A549 (cell line): ENCODE measurements around the gene ZC3H7A. TPM values are rescaled to one million over a fixed set of nuclear protein-coding genes. Genes with fewer than 3 reads are reported as not detected.

ENCODE experiments used
- ATAC-seq, 2 experiments: fragments of 200-7000 bp in 1 of 2; fragments of >200 bp in 1 of 2; cut with Nextera tagmentation in 1 of 2; cut with Tn5 transposase in 1 of 2; 3 replicates each; pipeline versions ENCODE4 v1.8.0 to v1.9.1; 2018 to 2020; ENCODE audit warnings: mild to moderate bottlenecking in 1 of 2, moderate library complexity in 1 of 2
- CTCF ChIA-PET: fragments of 300-600 bp; sonication (Branson Sonifier 250); formaldehyde crosslinking; extraction: SDS; loops from one replicate; lab custom pipeline; 2021; ENCODE audit warnings: antibody characterized with exemption, inconsistent platforms; lab: Yijun Ruan, JAX
- POLR2A ChIA-PET: fragments of 350-600 bp; formaldehyde crosslinking; extraction: SDS; loops from one replicate; lab custom pipeline; 2021; ENCODE audit warnings: antibody characterized with exemption, inconsistent platforms; lab: Yijun Ruan, JAX
- DNase-seq, 2 experiments: peaks; one replicate each; pipeline versions ENCODE4 v3.0.0 to v3.0.0-alpha.2; 2011 to 2016; ENCODE audit warnings: low read depth in 1 of 2, low spot score in 1 of 2
- FAIRE-seq: peaks from 2 replicates; lab custom pipeline; 2011; peaks lifted over from hg19 to GRCh38; lab: Jason Lieb, UNC
- H3K27ac ChIP-seq, 2 experiments: fragments of >200 bp; sonication (Bioruptor Twin); formaldehyde crosslinking; 3 replicates each; pipeline ENCODE4 v1.5.1; 2016 to 2017
- H3K4me1 ChIP-seq: fragments of >200 bp; sonication (Bioruptor Twin); formaldehyde crosslinking; 3 replicates; pipeline ENCODE4 v1.6.1; 2016
- H3K4me2 ChIP-seq: fragments of >200 bp; sonication (Bioruptor Twin); formaldehyde crosslinking; 3 replicates; pipeline ENCODE4 v1.6.1; 2016
- H3K4me3 ChIP-seq: fragments of >200 bp; sonication (Bioruptor Twin); formaldehyde crosslinking; 3 replicates; pipeline ENCODE4 v1.5.1; 2016
- H3K9me3 ChIP-seq: fragments of >200 bp; sonication (Bioruptor Twin); formaldehyde crosslinking; 3 replicates; pipeline ENCODE4 v1.6.1; 2016
- ATOH8 ChIP-seq: fragments of 250-450 bp; sonication (Bioruptor Pico); IDR thresholded peaks from 2 replicates; pipeline ENCODE4 v1.5.0; 2020; ENCODE audit warnings: low read depth, mild to moderate bottlenecking, moderate library complexity
- BCL3 ChIP-seq: fragments of >200 bp; sonication (Bioruptor Twin); formaldehyde crosslinking; IDR thresholded peaks from 3 replicates; pipeline ENCODE4 v1.6.1; 2016
- CBX2 ChIP-seq: fragments of 200-600 bp; sonication (generic); IDR thresholded peaks from 2 replicates; pipeline ENCODE4 v1.6.1; 2016; ENCODE audit warnings: low read depth, mild to moderate bottlenecking, borderline replicate concordance
- CEBPB ChIP-seq, 2 experiments: fragments of >200 bp in 1 of 2; sonication (Bioruptor Twin) in 1 of 2; formaldehyde crosslinking in 1 of 2; IDR thresholded peaks; 2 replicates each; pipeline ENCODE4 v1.6.1; 2012 to 2016
- CHD2 ChIP-seq: fragments of 150-350 bp; IDR thresholded peaks from 2 replicates; pipeline ENCODE4 v1.6.1; 2014; ENCODE audit warnings: low read length; ENCODE audit not compliant: partially characterized antibody
- CHD4 ChIP-seq: fragments of 200-600 bp; sonication (generic); IDR thresholded peaks from 2 replicates; pipeline ENCODE4 v1.6.1; 2016; ENCODE audit warnings: antibody characterized with exemption, mild to moderate bottlenecking, borderline replicate concordance
- GATA3 ChIP-seq: IDR thresholded peaks from 2 replicates; pipeline ENCODE4 v1.6.1; 2012; ENCODE audit warnings: borderline replicate concordance
- HEYL ChIP-seq: fragments of 250-450 bp; sonication (Bioruptor Pico); IDR thresholded peaks from 2 replicates; pipeline ENCODE4 v1.8.0; 2021; ENCODE audit warnings: mild to moderate bottlenecking, moderate library complexity
- HMGXB4 ChIP-seq: fragments of 250-450 bp; sonication (Bioruptor Pico); IDR thresholded peaks from 2 replicates; pipeline ENCODE4 v1.5.0; 2021; ENCODE audit warnings: mild to moderate bottlenecking, moderate library complexity, borderline replicate concordance
- HOXB13 ChIP-seq: fragments of 250-450 bp; sonication (Bioruptor Pico); IDR thresholded peaks from 2 replicates; pipeline ENCODE4 v1.5.0; 2020; ENCODE audit warnings: low read depth, mild to moderate bottlenecking, moderate library complexity
- JUN ChIP-seq, 2 experiments: fragments of >200 bp; sonication (Bioruptor Twin); formaldehyde crosslinking; IDR thresholded peaks; 2 replicates in 1 of 2; 3 replicates in 1 of 2; pipeline ENCODE4 v1.6.1; 2016 to 2017
- JUNB ChIP-seq: fragments of >200 bp; sonication (Bioruptor Twin); formaldehyde crosslinking; IDR thresholded peaks from 2 replicates; pipeline ENCODE4 v1.6.1; 2016
- KDM1A ChIP-seq: fragments of 200-600 bp; sonication (generic); IDR thresholded peaks from 2 replicates; pipeline ENCODE4 v1.6.1; 2016; ENCODE audit warnings: low read depth, mild to moderate bottlenecking
- KDM5A ChIP-seq: fragments of 200-600 bp; sonication (generic); IDR thresholded peaks from 2 replicates; pipeline ENCODE4 v1.6.1; 2016; ENCODE audit warnings: antibody characterized with exemption, mild to moderate bottlenecking
- MAFK ChIP-seq: fragments of 450-650 bp; IDR thresholded peaks from 2 replicates; pipeline ENCODE4 v1.6.1; 2014; ENCODE audit not compliant: partially characterized antibody
- MYC ChIP-seq: IDR thresholded peaks from 2 replicates; pipeline ENCODE4 v1.6.1; 2012; ENCODE audit warnings: mild to moderate bottlenecking, inconsistent platforms, low read length, improper control_type of control experiment, borderline replicate concordance
- NFE2L2 ChIP-seq: fragments of 150-350 bp; conservative IDR thresholded peaks from 2 replicates; pipeline ENCODE4 v1.6.1; 2014; ENCODE audit warnings: low read length
- NR3C1 ChIP-seq: fragments of >200 bp; sonication (Bioruptor Twin); formaldehyde crosslinking; IDR thresholded peaks from 3 replicates; pipeline ENCODE4 v1.6.1; 2017
- POLR2A ChIP-seq: IDR thresholded peaks from 2 replicates; pipeline ENCODE4 v1.6.1; 2012; ENCODE audit warnings: mild to moderate bottlenecking, low read length
- RAD21 ChIP-seq, 2 experiments: fragments of >200 bp in 1 of 2; sonication (Bioruptor Twin) in 1 of 2; formaldehyde crosslinking in 1 of 2; IDR thresholded peaks in 1 of 2; conservative IDR thresholded peaks in 1 of 2; 2 replicates in 1 of 2; 3 replicates in 1 of 2; pipeline ENCODE4 v1.6.1; 2012 to 2018; ENCODE audit warnings: inconsistent platforms in 1 of 2
- RARB ChIP-seq: fragments of 250-450 bp; sonication (Bioruptor Pico); IDR thresholded peaks from 2 replicates; pipeline ENCODE4 v1.8.0; 2021; ENCODE audit warnings: mild to moderate bottlenecking, moderate library complexity
- RCOR1 ChIP-seq: fragments of 150-350 bp; IDR thresholded peaks from 2 replicates; pipeline ENCODE4 v1.6.1; 2014; ENCODE audit warnings: antibody characterized with exemption, low read length, low read depth
- RFX5 ChIP-seq: fragments of 450-650 bp; IDR thresholded peaks from 2 replicates; pipeline ENCODE4 v1.7.1; 2014; ENCODE audit warnings: antibody characterized with exemption, mild to moderate bottlenecking, moderate library complexity
- SMC3 ChIP-seq: fragments of >200 bp; sonication (Bioruptor Twin); formaldehyde crosslinking; IDR thresholded peaks from 3 replicates; pipeline ENCODE4 v1.6.1; 2018; ENCODE audit warnings: inconsistent platforms
- TFCP2L1 ChIP-seq: fragments of 250-450 bp; sonication (Bioruptor Pico); IDR thresholded peaks from 2 replicates; pipeline ENCODE4 v1.5.0; 2021; ENCODE audit warnings: mild to moderate bottlenecking
- ZNF302 ChIP-seq: fragments of 250-450 bp; sonication (Bioruptor Pico); IDR thresholded peaks from 2 replicates; pipeline ENCODE4 v1.9.0; 2021; ENCODE audit warnings: inconsistent platforms, mild to moderate bottlenecking, moderate library complexity
- ZSCAN20 ChIP-seq: fragments of 250-450 bp; sonication (Bioruptor Pico); IDR thresholded peaks from 2 replicates; pipeline ENCODE4 v1.8.0; 2022; ENCODE audit warnings: mild to moderate bottlenecking, moderate library complexity
- WGBS: methylation state at CpG from one replicate; pipeline ENCODE4 v1.1.6; 2017; ENCODE audit errors: missing lambda C conversion rate; 5-methylcytosine and 5-hydroxymethylcytosine counted together
- polyA plus RNA-seq, 4 experiments: library from polyadenylated mRNA; depleted of rRNA in 3 of 4; stranded (reverse); fragments of >200 nt; fragmentation: RNase III in 1 of 4; extraction: RNeasy Plus Mini Kit Qiagen cat#74134 plus additional on column Dnase treatment in 1 of 4; gene quantifications; 2 replicates in 3 of 4; 3 replicates in 1 of 4; pipeline ENCODE4 v1.2.3, GENCODE V29; 2011 to 2017
- TF ChIP-seq, protein P1 (sequence below): fragments of 200-600 bp; sonication (generic); IDR thresholded peaks from 2 replicates; pipeline ENCODE4 v1.6.1; 2016; ENCODE audit warnings: antibody characterized with exemption, mild to moderate bottlenecking, moderate library complexity
- TF ChIP-seq, protein P2 (sequence below): fragments of 450-650 bp; IDR thresholded peaks from 2 replicates; pipeline ENCODE4 v1.6.1; 2014; ENCODE audit warnings: antibody characterized with exemption
- TF ChIP-seq, protein P3 (sequence below): IDR thresholded peaks from 2 replicates; pipeline ENCODE4 v1.6.1; 2012

Gene ZC3H7A
- polyA plus RNA-seq, 2 of the 4 experiments (the other 2 are of a cell fraction): 33.8 to 41.5 TPM

GRCh38 chr16:11742536-11743307 lies 54.3 kb downstream of the ZC3H7A start, which contains the start of gene TXNDC11:
TXNDC11 (minus strand) TSS chr16:11742857; CDS start chr16:11742730, 127 bp downstream.
- peaks cover 33% of the 10 kb centered on the region for H3K4me1 ChIP-seq
- peak within 1 kb of the TSS; percentile 91 to 97 for H3K27ac ChIP-seq
- peak; percentile 94 to 95 for ATAC-seq
- FAIRE-seq: no peak
- peak within 1 kb of the TSS; percentile 87 for H3K4me3 ChIP-seq
- CTCF ChIA-PET: interaction anchor here (0.6 to 3.9 kb wide), 6 partner anchors 12 to 347 kb away, joined by 3 to 25 read pairs (median 4); partner anchors contain the start of gene ZC3H7A
- H3K9me3 ChIP-seq: no peaks in the 10 kb centered on the region
- H3K4me2 ChIP-seq: peak within 1 kb of the TSS; percentile 95
- POLR2A ChIA-PET: interaction anchor here (0.6 to 3.1 kb wide), 20 partner anchors 11 to 487 kb away, joined by 3 to 29 read pairs (median 4); partner anchors contain the start of genes LITAF, SOCS1 and ZC3H7A
- 3% methylated on average over 30 of the region's 96 CpGs for WGBS
- peak; percentile 85 to 99 for DNase-seq
- no peak for TF ChIP-seq CHD4
- TF ChIP-seq HMGXB4 (CRISPR knock-in tag): 0 out of 2 replicates have a peak, but pooled peaks have one; percentile 27
- TF ChIP-seq CEBPB (IDR thresholded peaks at IDR 0.05): no peak
- no peak for TF ChIP-seq RARB (CRISPR knock-in tag)
- TF ChIP-seq JUN (IDR thresholded peaks at IDR 0.05): peak; percentile 50 to 90; a peak in 3 of 5 replicates
- no peak for TF ChIP-seq CHD2
- no peak for TF ChIP-seq RFX5
- peak; percentile 12; the same call in 1 of the 2 replicates for TF ChIP-seq GATA3
- TF ChIP-seq HOXB13: 0 out of 2 replicates have a peak, but pooled peaks have one; percentile 26
- peak; percentile 96 for TF ChIP-seq POLR2A
- no peak for TF ChIP-seq NR3C1
- TF ChIP-seq ZNF302 (CRISPR knock-in tag): 0 out of 2 replicates have a peak, but pooled peaks have one; percentile 19
- peak; percentile 62; the same call in 1 of the 2 replicates for TF ChIP-seq ATOH8 (CRISPR knock-in tag)
- peak; percentile 55 for TF ChIP-seq BCL3
- no peak for TF ChIP-seq TFCP2L1 (CRISPR knock-in tag)
- TF ChIP-seq, protein P1, sequence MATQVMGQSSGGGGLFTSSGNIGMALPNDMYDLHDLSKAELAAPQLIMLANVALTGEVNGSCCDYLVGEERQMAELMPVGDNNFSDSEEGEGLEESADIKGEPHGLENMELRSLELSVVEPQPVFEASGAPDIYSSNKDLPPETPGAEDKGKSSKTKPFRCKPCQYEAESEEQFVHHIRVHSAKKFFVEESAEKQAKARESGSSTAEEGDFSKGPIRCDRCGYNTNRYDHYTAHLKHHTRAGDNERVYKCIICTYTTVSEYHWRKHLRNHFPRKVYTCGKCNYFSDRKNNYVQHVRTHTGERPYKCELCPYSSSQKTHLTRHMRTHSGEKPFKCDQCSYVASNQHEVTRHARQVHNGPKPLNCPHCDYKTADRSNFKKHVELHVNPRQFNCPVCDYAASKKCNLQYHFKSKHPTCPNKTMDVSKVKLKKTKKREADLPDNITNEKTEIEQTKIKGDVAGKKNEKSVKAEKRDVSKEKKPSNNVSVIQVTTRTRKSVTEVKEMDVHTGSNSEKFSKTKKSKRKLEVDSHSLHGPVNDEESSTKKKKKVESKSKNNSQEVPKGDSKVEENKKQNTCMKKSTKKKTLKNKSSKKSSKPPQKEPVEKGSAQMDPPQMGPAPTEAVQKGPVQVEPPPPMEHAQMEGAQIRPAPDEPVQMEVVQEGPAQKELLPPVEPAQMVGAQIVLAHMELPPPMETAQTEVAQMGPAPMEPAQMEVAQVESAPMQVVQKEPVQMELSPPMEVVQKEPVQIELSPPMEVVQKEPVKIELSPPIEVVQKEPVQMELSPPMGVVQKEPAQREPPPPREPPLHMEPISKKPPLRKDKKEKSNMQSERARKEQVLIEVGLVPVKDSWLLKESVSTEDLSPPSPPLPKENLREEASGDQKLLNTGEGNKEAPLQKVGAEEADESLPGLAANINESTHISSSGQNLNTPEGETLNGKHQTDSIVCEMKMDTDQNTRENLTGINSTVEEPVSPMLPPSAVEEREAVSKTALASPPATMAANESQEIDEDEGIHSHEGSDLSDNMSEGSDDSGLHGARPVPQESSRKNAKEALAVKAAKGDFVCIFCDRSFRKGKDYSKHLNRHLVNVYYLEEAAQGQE: no peak
- 0 out of 2 replicates have a peak, but pooled peaks have one; percentile 26 for TF ChIP-seq ZSCAN20 (CRISPR knock-in tag)
- no peak for TF ChIP-seq RAD21 (conservative IDR thresholded peaks at IDR 0.05 in 1 of 2, IDR thresholded peaks at IDR 0.05 in 1 of 2)
- TF ChIP-seq MAFK: no peak
- TF ChIP-seq KDM5A: no peak
- TF ChIP-seq, protein P2, sequence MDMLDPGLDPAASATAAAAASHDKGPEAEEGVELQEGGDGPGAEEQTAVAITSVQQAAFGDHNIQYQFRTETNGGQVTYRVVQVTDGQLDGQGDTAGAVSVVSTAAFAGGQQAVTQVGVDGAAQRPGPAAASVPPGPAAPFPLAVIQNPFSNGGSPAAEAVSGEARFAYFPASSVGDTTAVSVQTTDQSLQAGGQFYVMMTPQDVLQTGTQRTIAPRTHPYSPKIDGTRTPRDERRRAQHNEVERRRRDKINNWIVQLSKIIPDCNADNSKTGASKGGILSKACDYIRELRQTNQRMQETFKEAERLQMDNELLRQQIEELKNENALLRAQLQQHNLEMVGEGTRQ: no peak
- TF ChIP-seq RCOR1: no peak
- peak; percentile 67 for TF ChIP-seq MYC
- TF ChIP-seq JUNB: no peak
- TF ChIP-seq SMC3: no peak
- TF ChIP-seq HEYL (CRISPR knock-in tag): no peak
- no peak for TF ChIP-seq CBX2
- no peak for TF ChIP-seq KDM1A
- TF ChIP-seq NFE2L2: no peak
- TF ChIP-seq, protein P3, sequence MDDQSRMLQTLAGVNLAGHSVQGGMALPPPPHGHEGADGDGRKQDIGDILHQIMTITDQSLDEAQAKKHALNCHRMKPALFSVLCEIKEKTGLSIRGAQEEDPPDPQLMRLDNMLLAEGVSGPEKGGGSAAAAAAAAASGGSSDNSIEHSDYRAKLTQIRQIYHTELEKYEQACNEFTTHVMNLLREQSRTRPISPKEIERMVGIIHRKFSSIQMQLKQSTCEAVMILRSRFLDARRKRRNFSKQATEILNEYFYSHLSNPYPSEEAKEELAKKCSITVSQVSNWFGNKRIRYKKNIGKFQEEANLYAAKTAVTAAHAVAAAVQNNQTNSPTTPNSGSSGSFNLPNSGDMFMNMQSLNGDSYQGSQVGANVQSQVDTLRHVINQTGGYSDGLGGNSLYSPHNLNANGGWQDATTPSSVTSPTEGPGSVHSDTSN: no peak
